Vagina (tissue), 2 donors: ENCODE measurements around the gene PHLDB2.

Source experiments
- POLR2A ChIP-seq, 2 donors: fragments of 450-650 bp; IDR thresholded peaks; one replicate each; pipeline ENCODE4 v1.6.1; 2017; ENCODE audit warnings: antibody characterized with exemption in 2 of 2, mild to moderate bottlenecking in 2 of 2, moderate library complexity in 2 of 2
- POLR2AphosphoS5 ChIP-seq, 2 donors: sonication (generic); formaldehyde crosslinking; IDR thresholded peaks; one replicate each; pipeline ENCODE4 v1.9.0; 2017; ENCODE audit warnings: antibody characterized with exemption in 2 of 2, mild to moderate bottlenecking in 2 of 2, low read depth in 1 of 2; ENCODE audit not compliant: insufficient read depth in 1 of 2
- TF ChIP-seq, protein P1 (sequence below), 3 experiments: fragments of 450-650 bp in 2 of 3; fragments of 200-600 bp in 1 of 3; sonication (generic) in 1 of 3; IDR thresholded peaks; one replicate each; pipeline ENCODE4 v1.5.1; 2017 to 2019; ENCODE audit warnings: antibody characterized with exemption in 3 of 3, mild to moderate bottlenecking in 2 of 3, moderate library complexity in 2 of 3

DNA sequence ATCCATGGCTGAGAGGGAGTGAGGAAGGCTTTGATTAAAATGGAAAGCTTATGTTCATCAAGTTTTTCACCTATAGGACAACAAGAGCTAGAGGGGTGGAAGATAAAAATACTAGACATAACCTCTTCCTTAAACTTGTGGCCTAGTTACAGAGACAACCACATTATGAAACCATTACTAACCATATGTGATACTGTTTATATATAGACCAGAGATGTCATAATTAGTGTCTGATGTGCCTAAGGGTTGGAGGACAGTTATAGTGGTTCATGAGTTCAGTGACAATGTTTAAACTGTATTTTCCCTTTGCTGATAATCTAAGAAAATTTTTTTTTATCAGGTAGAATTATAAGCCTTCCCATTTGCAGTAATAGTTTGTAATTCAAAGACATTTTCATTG is 23.7 kb downstream of the PHLDB2 start:
- no peak for TF ChIP-seq POLR2A (IDR thresholded peaks at IDR 0.05)
- TF ChIP-seq, protein P1, sequence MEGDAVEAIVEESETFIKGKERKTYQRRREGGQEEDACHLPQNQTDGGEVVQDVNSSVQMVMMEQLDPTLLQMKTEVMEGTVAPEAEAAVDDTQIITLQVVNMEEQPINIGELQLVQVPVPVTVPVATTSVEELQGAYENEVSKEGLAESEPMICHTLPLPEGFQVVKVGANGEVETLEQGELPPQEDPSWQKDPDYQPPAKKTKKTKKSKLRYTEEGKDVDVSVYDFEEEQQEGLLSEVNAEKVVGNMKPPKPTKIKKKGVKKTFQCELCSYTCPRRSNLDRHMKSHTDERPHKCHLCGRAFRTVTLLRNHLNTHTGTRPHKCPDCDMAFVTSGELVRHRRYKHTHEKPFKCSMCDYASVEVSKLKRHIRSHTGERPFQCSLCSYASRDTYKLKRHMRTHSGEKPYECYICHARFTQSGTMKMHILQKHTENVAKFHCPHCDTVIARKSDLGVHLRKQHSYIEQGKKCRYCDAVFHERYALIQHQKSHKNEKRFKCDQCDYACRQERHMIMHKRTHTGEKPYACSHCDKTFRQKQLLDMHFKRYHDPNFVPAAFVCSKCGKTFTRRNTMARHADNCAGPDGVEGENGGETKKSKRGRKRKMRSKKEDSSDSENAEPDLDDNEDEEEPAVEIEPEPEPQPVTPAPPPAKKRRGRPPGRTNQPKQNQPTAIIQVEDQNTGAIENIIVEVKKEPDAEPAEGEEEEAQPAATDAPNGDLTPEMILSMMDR (IDR thresholded peaks at IDR 0.05) = no peak
- TF ChIP-seq POLR2AphosphoS5 (IDR thresholded peaks at IDR 0.05; ENCODE audit: insufficient read depth in 1 of 2, low read depth in 1 of 2) = no peak
